Sigmoid colon (tissue), 4 donors: ENCODE measurements around the gene SSR1.

Experiments
- CTCF ChIP-seq, 4 experiments: fragments of 450-650 bp in 3 of 4; fragments of 200-600 bp in 1 of 4; IDR thresholded peaks; one replicate each; pipeline ENCODE4 v1.5.1; 2016 to 2019; ENCODE audit warnings: antibody characterized with exemption in 4 of 4, mild to moderate bottlenecking in 3 of 4, moderate library complexity in 2 of 4
- EP300 ChIP-seq, 4 donors: sonication (generic); formaldehyde crosslinking; IDR thresholded peaks; one replicate each; pipeline ENCODE4 v1.6.1; 2017; ENCODE audit warnings: antibody characterized with exemption in 4 of 4
- POLR2A ChIP-seq, 2 donors: fragments of 450-650 bp; IDR thresholded peaks; one replicate each; pipeline ENCODE4 v1.6.1; 2016; ENCODE audit warnings: antibody characterized with exemption in 2 of 2, mild to moderate bottlenecking in 2 of 2, moderate library complexity in 2 of 2
- POLR2AphosphoS5 ChIP-seq, 4 donors: sonication (generic); formaldehyde crosslinking; IDR thresholded peaks; one replicate each; pipeline ENCODE4 v1.6.1; 2017; ENCODE audit warnings: antibody characterized with exemption in 4 of 4

DNA sequence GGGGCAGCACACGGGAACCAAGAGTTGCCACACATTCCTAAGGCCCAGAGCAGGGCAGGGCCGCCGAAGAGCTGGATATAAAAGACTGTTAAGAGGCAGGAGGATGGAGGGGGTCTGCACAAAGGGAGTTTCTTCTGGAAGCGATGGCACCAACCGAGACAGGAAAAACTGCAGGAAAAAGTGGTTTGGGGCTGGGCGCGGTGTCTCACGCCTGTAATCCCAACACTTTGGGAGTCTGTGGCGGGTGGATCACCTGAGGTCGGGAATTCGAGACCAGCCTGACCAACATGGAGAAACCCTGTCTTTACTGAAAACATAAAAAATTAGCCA lies 41.8 kb downstream of the SSR1 start:
- no peak for TF ChIP-seq POLR2A (IDR thresholded peaks at IDR 0.05)
- TF ChIP-seq CTCF (IDR thresholded peaks at IDR 0.05): no peak
- TF ChIP-seq POLR2AphosphoS5 (IDR thresholded peaks at IDR 0.05): no peak
- TF ChIP-seq EP300 (IDR thresholded peaks at IDR 0.05): no peak
